HepG2 (cell line): Measurements from ENCODE around the gene AUTS2. TPM values are rescaled to one million over a fixed set of nuclear protein-coding genes. Genes with fewer than 3 reads are reported as not detected.

Experiments used
- ATAC-seq: fragments of 200-7000 bp; cut with Tn5 transposase; 3 replicates; pipeline ENCODE4 v1.9.1; 2020; ENCODE audit warnings: mild to moderate bottlenecking, moderate library complexity
- Bru-seq: library from RNA; stranded (reverse); fragments of 400-500 nt; gene quantifications from one replicate; lab custom pipeline; 2021; lab: Mats Ljungman, UMichigan
- BruChase-seq, 2 experiments: library from RNA; stranded (reverse); fragments of 400-500 nt; gene quantifications; one replicate each; lab custom pipeline; 2021; lab: Mats Ljungman, UMichigan
- BruUV-seq: library from RNA; stranded (reverse); fragments of 400-500 nt; replicated peaks from 2 replicates; lab custom pipeline; 2021; lab: Mats Ljungman, UMichigan
- CTCF ChIA-PET: fragments of 300-600 bp; formaldehyde crosslinking; extraction: SDS; loops from one replicate; lab custom pipeline; 2021; ENCODE audit warnings: low total read pairs, inconsistent platforms, low intra/inter-chr PET ratio; lab: Yijun Ruan, JAX
- POLR2A ChIA-PET: fragments of 350-600 bp; sonication (Branson Sonifier 250); formaldehyde crosslinking; loops from one replicate; lab custom pipeline; 2020; ENCODE audit warnings: antibody characterized with exemption, inconsistent platforms; lab: Yijun Ruan, JAX
- DNase-seq: peaks from one replicate; pipeline ENCODE4 v3.0.0-alpha.2; 2015; ENCODE audit warnings: low spot score
- FAIRE-seq: peaks from 3 replicates; lab custom pipeline; 2011; peaks lifted over from hg19 to GRCh38; lab: Jason Lieb, UNC
- H2AFZ ChIP-seq: one replicate; pipeline ENCODE4 v1.6.1; 2011; ENCODE audit warnings: low read length, inconsistent platforms
- H3K27ac ChIP-seq: fragments of 300-600 bp; 3 replicates; pipeline ENCODE4 v1.8.0; 2011; ENCODE audit warnings: mixed run types, mild to moderate bottlenecking, mixed read lengths, low read length, inconsistent platforms; ENCODE audit not compliant: insufficient read depth; ENCODE audit errors: extremely low read length
- H3K27me3 ChIP-seq, 2 experiments: fragments of 200-600 bp in 1 of 2; 2 replicates in 1 of 2; 3 replicates in 1 of 2; pipeline versions ENCODE4 v1.6.0 to v1.8.0; 2011; ENCODE audit warnings: low read length in 2 of 2, mild to moderate bottlenecking in 2 of 2, moderate library complexity in 2 of 2, inconsistent platforms in 1 of 2; ENCODE audit not compliant: insufficient read depth in 2 of 2, control insufficient read depth in 1 of 2
- H3K36me3 ChIP-seq, 2 experiments: fragments of 200-600 bp in 1 of 2; replicated peaks in 1 of 2; 2 replicates in 1 of 2; 3 replicates in 1 of 2; pipeline versions ENCODE4 v1.5.1 to v1.8.0; 2011; ENCODE audit warnings: low read length in 2 of 2, inconsistent platforms in 1 of 2; ENCODE audit not compliant: insufficient read depth in 2 of 2, control insufficient read depth in 1 of 2
- H3K4me1 ChIP-seq: 2 replicates; pipeline ENCODE4 v1.5.1; 2012; ENCODE audit warnings: low read length, inconsistent platforms; ENCODE audit not compliant: insufficient read depth
- H3K4me2 ChIP-seq: 2 replicates; pipeline ENCODE4 v1.6.0; 2011; ENCODE audit warnings: low read depth, low read length, inconsistent platforms
- H3K4me3 ChIP-seq, 3 experiments: fragments of 200-600 bp in 1 of 3; sonication (generic), shearing (Covaris generic) in 1 of 3; replicated peaks in 1 of 3; 2 replicates each; pipeline ENCODE4 v1.5.1; 2011 to 2016; ENCODE audit warnings: low read length in 3 of 3, inconsistent platforms in 2 of 3, low read depth in 2 of 3, mild to moderate bottlenecking in 2 of 3, control low read depth in 1 of 3, mixed read lengths in 1 of 3; ENCODE audit not compliant: insufficient read depth in 1 of 3
- H3K79me2 ChIP-seq: one replicate; pipeline ENCODE4 v1.6.1; 2011; ENCODE audit warnings: low read length, inconsistent platforms; ENCODE audit not compliant: insufficient read depth
- H3K9ac ChIP-seq: 2 replicates; pipeline ENCODE4 v1.6.0; 2011; ENCODE audit warnings: mild to moderate bottlenecking, low read depth, low read length, inconsistent platforms; ENCODE audit not compliant: insufficient read depth
- H3K9me3 ChIP-seq: 2 replicates; pipeline ENCODE4 v1.5.1; 2012; ENCODE audit warnings: mild to moderate bottlenecking, low read length
- H4K20me1 ChIP-seq: 2 replicates; pipeline ENCODE4 v1.6.0; 2011; ENCODE audit warnings: inconsistent platforms, mild to moderate bottlenecking, low read length, moderate library complexity; ENCODE audit not compliant: insufficient read depth
- HNRNPUL1 ChIP-seq: fragments of 200-400 bp; formaldehyde crosslinking; IDR thresholded peaks from 2 replicates; pipeline ENCODE4 v1.6.1; 2017; ENCODE audit warnings: low read depth, mild to moderate bottlenecking, low read length, moderate library complexity
- MAZ ChIP-seq, 2 experiments: sonication (generic) in 1 of 2; formaldehyde crosslinking in 1 of 2; IDR thresholded peaks; 2 replicates each; pipeline versions ENCODE4 v1.5.0 to v1.6.1; 2012 to 2020; ENCODE audit warnings: low read depth in 2 of 2, mild to moderate bottlenecking in 2 of 2, borderline replicate concordance in 1 of 2, improper control_type of control experiment in 1 of 2, low read length in 1 of 2, missing genetic modification reagents in 1 of 2, moderate library complexity in 1 of 2
- PLRG1 ChIP-seq: fragments of 450-650 bp; conservative IDR thresholded peaks from 2 replicates; pipeline ENCODE4 v1.6.1; 2016
- SOX6 ChIP-seq, 2 experiments: fragments of 450-650 bp in 1 of 2; sonication (generic) in 1 of 2; formaldehyde crosslinking in 1 of 2; IDR thresholded peaks; 2 replicates each; pipeline versions ENCODE4 v1.4.0 to v1.6.1; 2017 to 2020; ENCODE audit warnings: antibody characterized with exemption in 1 of 2, mild to moderate bottlenecking in 1 of 2, missing genetic modification reagents in 1 of 2
- ZBTB14 ChIP-seq: sonication (generic); formaldehyde crosslinking; IDR thresholded peaks from 2 replicates; pipeline ENCODE4 v1.4.0; 2020; ENCODE audit warnings: missing genetic modification reagents
- ZNF142 ChIP-seq: sonication (generic); formaldehyde crosslinking; IDR thresholded peaks from 2 replicates; pipeline ENCODE4 v1.4.0; 2020; ENCODE audit warnings: missing genetic modification reagents
- ZNF616 ChIP-seq: sonication (generic); formaldehyde crosslinking; IDR thresholded peaks from 2 replicates; pipeline ENCODE4 v1.5.0; 2020; ENCODE audit warnings: low read depth, mild to moderate bottlenecking, missing genetic modification reagents
- WGBS: methylation state at CpG from one replicate; pipeline ENCODE4 v1.1.6; 2017; ENCODE audit warnings: low lambda C conversion rate; 5-methylcytosine and 5-hydroxymethylcytosine counted together
- in situ Hi-C: cut with HindIII; loops from 2 replicates; pipeline ENCODE4 v1.10.0; 2017; ENCODE audit warnings: low pct_unique_long_range_greater_than_20kb; ENCODE audit not compliant: extremely low pct_ligation_motif_present
- intact Hi-C: fragments of 100-400 bp; cut with micrococcal nuclease; formaldehyde crosslinking; loops from one replicate; pipeline ENCODE4 v1.10.0; 2022; ENCODE audit not compliant: unreplicated experiment
- long read RNA-seq, 2 experiments: library from RNA in 1 of 2; library from polyadenylated mRNA in 1 of 2; stranded (forward) in 1 of 2; unstranded in 1 of 2; transcript quantifications; one replicate each; pipeline ENCODE4 v2.0.0, GENCODE V29; 2019 to 2022
- polyA minus RNA-seq, 3 experiments: library from RNA; depleted of rRNA, polyadenylated mRNA; stranded (reverse); fragments of >200 nt; gene quantifications; 2 replicates each; pipeline ENCODE4 v1.2.3, GENCODE V29; 2011; ENCODE audit warnings: low replicate concordance in 1 of 3
- polyA plus RNA-seq, 8 experiments: library from polyadenylated mRNA; depleted of rRNA in 3 of 8; stranded (reverse) in 7 of 8; unstranded in 1 of 8; fragments of >200 nt; fragmentation: Illumina TruSeq in 4 of 8; extraction: Trizol in 4 of 8; gene quantifications; 2 replicates each; pipeline versions ENCODE4 v1.2.1 to v1.2.3, GENCODE V29; 2011 to 2016; ENCODE audit warnings: low read depth in 4 of 8, missing spikeins in 1 of 8, mixed read lengths in 1 of 8; ENCODE audit not compliant: insufficient read depth in 1 of 8
- total RNA-seq, 5 experiments: library from RNA; depleted of rRNA; stranded (reverse); fragments of >200 nt; fragmentation: Illumina TruSeq; extraction: Trizol; gene quantifications; 2 replicates each; pipeline ENCODE4 v1.2.3, GENCODE V29; 2016; ENCODE audit warnings: low read depth in 1 of 5
- TF ChIP-seq, protein P1 (sequence below): IDR thresholded peaks from 2 replicates; pipeline ENCODE4 v1.6.1; 2012; ENCODE audit warnings: inconsistent platforms

AUTS2 gene
- total RNA-seq (2016; rRNA removed; fragmentation: Illumina TruSeq; extraction: Trizol) (0.38 TPM in 1 of 2 replicates, not detected in the other), polyA plus RNA-seq (2011; rRNA removed) (not detected in 2 replicates), polyA minus RNA-seq (2011; rRNA and poly(A)+ RNA removed; ENCODE audit: low replicate concordance) (0.10 and 0.19 TPM in 2 replicates), Bru-seq, nascent RNA (percentile 19 among the genes with signal in this experiment), BruChase-seq, experiment 1, labeled RNA remaining after a 6-hour chase (percentile 18 among the genes with signal in this experiment), BruChase-seq, experiment 2, labeled RNA remaining after a 2-hour chase (percentile 24 among the genes with signal in this experiment)
- total RNA-seq (2016; cell fraction: cytosol; rRNA removed; fragmentation: Illumina TruSeq; extraction: Trizol; ENCODE audit: low read depth), result 0.09 and 0.10 TPM in 2 replicates
- 0.09 TPM in 1 of 2 replicates, not detected in the other for total RNA-seq (2016; cell fraction: insoluble cytoplasmic fraction; rRNA removed; fragmentation: Illumina TruSeq; extraction: Trizol)
- 0.06 and 0.07 TPM in 2 replicates for total RNA-seq (2016; cell fraction: membrane; rRNA removed; fragmentation: Illumina TruSeq; extraction: Trizol)
- 0.60 and 1.5 TPM in 2 replicates for total RNA-seq (2016; cell fraction: nucleus; rRNA removed; fragmentation: Illumina TruSeq; extraction: Trizol)
- polyA plus RNA-seq (2011; cell fraction: cytosol; rRNA removed), result 0.01 TPM in 2 replicates
- polyA plus RNA-seq (2011; cell fraction: nucleus; rRNA removed), result 0.14 and 1.1 TPM in 2 replicates
- polyA plus RNA-seq (2012), result 0.33 and 0.44 TPM in 2 replicates
- polyA plus RNA-seq (2016; cell fraction: cytosol; fragmentation: Illumina TruSeq; extraction: Trizol; ENCODE audit: low read depth), result not detected in 2 replicates
- 0.03 and 0.29 TPM in 2 replicates for polyA plus RNA-seq (2016; cell fraction: insoluble cytoplasmic fraction; fragmentation: Illumina TruSeq; extraction: Trizol; ENCODE audit: low read depth)
- not detected in 2 replicates for polyA plus RNA-seq (2016; cell fraction: membrane; fragmentation: Illumina TruSeq; extraction: Trizol; ENCODE audit: low read depth)
- polyA plus RNA-seq (2016; cell fraction: nucleus; fragmentation: Illumina TruSeq; extraction: Trizol; ENCODE audit: insufficient read depth, low read depth), result 0.59 and 1.0 TPM in 2 replicates
- polyA minus RNA-seq (2011; cell fraction: cytosol; rRNA and poly(A)+ RNA removed), result not detected in 2 replicates
- 0.99 and 1.4 TPM in 2 replicates for polyA minus RNA-seq (2011; cell fraction: nucleus; rRNA and poly(A)+ RNA removed)
- long read RNA-seq, experiment 1, result 0 reads
- long read RNA-seq, experiment 2, result 0 reads

DNA sequence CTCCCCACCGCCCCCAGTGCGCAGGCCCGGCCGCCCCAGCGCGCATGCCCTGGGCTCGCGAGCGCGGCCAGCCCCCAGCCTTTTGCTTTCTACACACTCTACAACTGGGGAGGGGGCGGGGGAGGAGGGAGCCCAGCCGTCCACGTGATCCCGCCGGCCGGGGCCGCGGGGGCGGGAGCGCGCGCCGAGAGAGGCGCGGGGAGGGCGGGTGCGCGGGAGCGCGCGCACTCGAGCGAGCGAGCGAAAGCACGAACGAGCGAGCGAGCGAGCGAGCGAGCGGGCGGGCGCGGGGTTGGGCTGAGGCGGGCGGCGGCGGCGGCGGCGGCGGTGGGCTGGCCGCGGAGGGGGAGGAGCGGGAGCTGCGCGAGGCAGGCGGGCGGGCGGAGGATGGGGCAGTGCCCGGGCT is at the start of gene AUTS2:
Gene AUTS2 (plus strand): TSS at position 395 of the 406 bp plus-strand sequence. CDS start 1,179 bp downstream, outside the sequence.
- BruUV-seq, result no TSS peak
- peak; percentile 84 for ATAC-seq
- H3K9me3 ChIP-seq, result no peaks in the 10 kb centered on the region
- CTCF ChIA-PET, result no interaction called here
- no peak within 1 kb of the TSS for H2AFZ ChIP-seq
- peak; percentile 44 for DNase-seq
- peak within 1 kb of the TSS; percentile 98 for H3K4me2 ChIP-seq
- no peaks in the 10 kb centered on the region for H4K20me1 ChIP-seq
- H3K79me2 ChIP-seq, result no peaks in the 10 kb centered on the region
- in situ Hi-C loops, result no loop called here
- H3K27me3 ChIP-seq, result peaks cover 0 to 32% of the 10 kb centered on the region in 2 experiments; a peak in 4 of 5 replicates
- TF ChIP-seq ZNF142 (CRISPR knock-in tag) (peak; percentile 96), PLRG1 (no peak), SOX6 (IDR thresholded peaks at IDR 0.05) (no peak), SOX6 (CRISPR knock-in tag; IDR thresholded peaks at IDR 0.05) (no peak), HNRNPUL1 (no peak), MAZ (IDR thresholded peaks at IDR 0.05; ENCODE audit: borderline replicate concordance, low read depth, low read length) (0 out of 2 replicates have a peak, but pooled peaks have one; percentile 13), MAZ (CRISPR knock-in tag; IDR thresholded peaks at IDR 0.05; ENCODE audit: low read depth) (peak; percentile 46; the same call in 1 of the 2 replicates), ZBTB14 (peak; percentile 89), ZNF616 (CRISPR knock-in tag) (no peak)
- TF ChIP-seq, protein P1, sequence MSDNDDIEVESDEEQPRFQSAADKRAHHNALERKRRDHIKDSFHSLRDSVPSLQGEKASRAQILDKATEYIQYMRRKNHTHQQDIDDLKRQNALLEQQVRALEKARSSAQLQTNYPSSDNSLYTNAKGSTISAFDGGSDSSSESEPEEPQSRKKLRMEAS, result 0 out of 2 replicates have a peak, but pooled peaks have one; percentile 27
- intact Hi-C loops, result no loop called here
- no peak for FAIRE-seq
- 0 out of 2 replicates have a peak within 1 kb of the TSS, but pooled peaks have one; percentile 15 for H3K9ac ChIP-seq
- no peaks in the 10 kb centered on the region for H3K36me3 ChIP-seq
- POLR2A ChIA-PET, result no interaction called here
- WGBS, result 10% methylated on average over 2 of the region's 63 CpGs
- H3K4me3 ChIP-seq, result peak within 1 kb of the TSS; percentile 60 to 70 (median 62); a peak in 5 of 6 replicates
- H3K4me1 ChIP-seq, result peaks cover 18% of the 10 kb centered on the region
- H3K27ac ChIP-seq, result no peak within 1 kb of the TSS
